ENCODE measurements around the gene IP6K3.

The IP6K3 gene

DNA sequence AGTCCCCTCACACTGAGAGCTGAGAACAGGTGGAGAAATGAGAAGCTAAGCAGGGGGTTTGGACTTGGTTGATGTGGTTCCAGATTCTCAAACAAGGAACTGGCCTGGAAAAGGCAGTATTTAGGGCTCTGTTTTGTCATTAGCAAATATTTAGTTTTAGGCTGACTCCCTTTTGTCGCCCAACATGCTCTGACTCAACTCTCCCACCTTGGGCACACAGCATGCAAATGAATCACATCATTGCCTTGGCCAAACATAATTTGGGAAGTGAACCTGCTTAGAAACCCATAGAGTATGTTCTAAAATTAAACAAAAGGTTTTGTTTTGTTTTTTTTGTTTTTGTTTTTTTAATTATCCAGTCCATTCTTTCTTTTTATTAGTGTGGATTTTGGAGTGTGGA, 25.7 kb downstream of the IP6K3 start:
- DNase-seq: peak; percentile 45 to 49

DNA sequence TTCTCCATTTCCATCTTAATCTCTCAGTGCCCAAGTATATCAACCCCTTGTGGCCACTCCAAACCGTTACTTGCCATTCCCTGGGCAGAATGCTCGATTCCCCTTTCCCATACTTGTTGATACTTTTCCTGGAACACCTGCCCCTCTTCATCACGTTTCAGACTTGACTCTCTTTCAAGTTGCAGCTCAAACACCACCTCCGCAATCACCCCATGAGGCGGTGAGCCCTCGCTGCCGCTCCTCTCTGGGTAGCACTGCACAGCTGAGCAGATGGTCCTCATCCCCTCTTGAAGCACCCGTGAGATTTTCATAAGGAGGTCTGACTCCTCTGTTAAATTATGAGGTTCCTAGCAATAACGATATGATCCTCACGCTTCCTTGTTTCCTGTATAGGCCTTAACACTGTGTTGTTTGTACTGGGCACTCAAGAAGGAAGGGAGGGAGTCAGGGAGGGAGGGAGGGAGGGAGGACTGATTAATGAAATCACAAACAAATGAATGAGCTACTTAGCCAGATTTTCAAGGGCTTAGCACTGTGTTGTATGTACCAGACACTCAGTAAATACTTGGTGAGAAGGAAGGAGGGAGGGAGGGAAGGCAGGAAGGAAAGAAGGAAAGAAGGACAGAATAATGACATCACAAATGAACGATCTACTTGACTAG, 27.2 kb downstream of the IP6K3 start:
- no peak for DNase-seq

DNA sequence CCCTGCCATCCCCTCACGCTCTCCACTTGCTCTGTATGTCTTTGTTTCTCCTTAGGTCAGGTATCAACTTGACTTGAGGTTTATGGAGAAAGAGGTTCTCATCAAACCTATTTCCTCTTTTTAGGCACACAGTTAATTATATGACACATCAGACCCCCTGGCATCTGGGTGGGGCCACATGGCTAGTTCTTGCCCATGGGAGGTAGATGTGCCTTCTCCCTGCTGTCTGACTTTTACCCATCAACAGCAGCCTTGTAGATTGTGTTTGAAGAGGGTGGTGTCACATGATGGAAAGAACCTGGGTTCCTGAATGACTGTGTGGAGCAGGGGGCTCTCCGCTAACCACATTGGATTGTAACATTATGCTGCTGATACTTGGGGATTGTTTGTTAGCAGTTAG, 28.0 kb downstream of the IP6K3 start:
- no peak for DNase-seq

DNA sequence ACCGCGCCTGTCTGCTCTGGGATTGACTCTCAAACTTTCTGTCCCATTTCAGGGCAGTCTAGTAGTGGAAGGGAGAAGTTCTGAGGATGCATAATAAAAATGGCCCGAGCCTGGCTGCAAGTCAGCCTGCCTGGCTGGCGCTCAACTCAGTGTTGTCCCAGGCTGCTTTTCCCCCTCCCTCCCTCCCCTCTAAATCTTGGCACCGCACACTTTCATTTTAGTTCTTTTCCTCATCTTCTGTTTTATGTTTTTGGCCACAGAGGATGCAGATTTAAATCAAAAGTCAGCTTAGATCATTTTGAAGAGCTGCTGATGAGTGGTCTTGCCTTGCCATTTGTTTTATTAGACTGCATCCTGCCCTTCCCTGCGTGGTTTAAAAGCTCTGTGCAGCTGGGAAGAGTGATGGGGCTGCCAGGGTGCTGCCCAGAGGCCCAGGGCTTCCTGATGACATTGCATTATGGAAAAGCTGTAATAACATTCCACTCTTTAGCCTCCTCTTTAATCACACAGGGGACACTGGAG, 28.7 kb downstream of the IP6K3 start:
- DNase-seq: no peak

DNA sequence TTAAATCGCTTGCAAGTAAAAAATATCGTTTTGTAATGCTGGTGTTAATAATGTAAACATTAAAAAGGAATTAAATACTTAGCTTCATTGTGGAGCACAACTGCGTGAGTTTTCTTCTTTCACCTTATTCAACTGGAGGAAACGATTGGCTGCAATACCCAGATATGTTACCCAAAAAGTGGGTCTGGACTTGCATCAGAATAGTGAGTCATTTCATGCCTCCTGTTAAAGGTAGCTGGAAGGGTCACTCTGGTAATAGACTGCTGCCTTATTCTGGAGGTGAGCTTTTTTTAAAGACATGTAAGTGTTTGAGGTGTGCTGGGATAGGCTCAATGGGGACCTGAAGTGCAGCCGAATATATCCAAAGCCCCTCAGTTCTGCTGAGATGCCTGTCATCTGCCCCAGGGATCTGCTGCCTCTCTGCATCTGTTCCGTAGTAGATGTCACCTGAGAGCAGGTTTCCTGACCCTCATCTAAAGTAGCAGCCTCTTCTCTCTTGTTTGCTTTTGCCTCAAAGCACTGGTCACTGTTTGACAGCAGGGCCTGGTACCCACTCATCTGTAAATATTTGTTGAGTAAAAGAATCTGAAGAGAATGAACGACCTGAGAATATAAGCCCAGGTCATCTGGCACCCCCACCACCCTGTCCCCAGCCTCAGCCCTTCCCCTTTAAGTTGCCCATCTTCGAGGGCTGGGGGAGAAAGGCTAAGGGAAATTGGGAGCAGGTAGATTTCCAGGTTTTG, 29.6 kb downstream of the IP6K3 start:
- DNase-seq: no peak

DNA sequence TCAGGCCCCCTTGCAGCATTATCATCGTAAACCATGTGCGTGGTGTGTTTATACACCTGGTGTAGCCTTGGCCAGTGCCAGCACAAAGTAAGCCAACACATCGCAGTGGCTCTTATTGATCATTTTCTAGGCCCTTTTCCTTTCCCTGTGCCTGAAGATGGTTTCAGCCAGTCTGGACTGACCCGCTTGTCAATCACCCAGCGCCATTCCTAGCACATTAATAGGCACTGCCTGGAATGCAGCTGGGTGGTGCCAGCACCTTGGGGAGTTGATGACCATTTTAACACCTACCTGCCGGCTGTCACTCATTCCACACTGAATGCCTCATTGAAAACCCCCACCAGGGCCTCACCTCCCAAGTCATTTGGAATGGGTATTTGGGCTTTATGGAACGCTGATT, 30.3 kb downstream of the IP6K3 start:
- DNase-seq: no peak

DNA sequence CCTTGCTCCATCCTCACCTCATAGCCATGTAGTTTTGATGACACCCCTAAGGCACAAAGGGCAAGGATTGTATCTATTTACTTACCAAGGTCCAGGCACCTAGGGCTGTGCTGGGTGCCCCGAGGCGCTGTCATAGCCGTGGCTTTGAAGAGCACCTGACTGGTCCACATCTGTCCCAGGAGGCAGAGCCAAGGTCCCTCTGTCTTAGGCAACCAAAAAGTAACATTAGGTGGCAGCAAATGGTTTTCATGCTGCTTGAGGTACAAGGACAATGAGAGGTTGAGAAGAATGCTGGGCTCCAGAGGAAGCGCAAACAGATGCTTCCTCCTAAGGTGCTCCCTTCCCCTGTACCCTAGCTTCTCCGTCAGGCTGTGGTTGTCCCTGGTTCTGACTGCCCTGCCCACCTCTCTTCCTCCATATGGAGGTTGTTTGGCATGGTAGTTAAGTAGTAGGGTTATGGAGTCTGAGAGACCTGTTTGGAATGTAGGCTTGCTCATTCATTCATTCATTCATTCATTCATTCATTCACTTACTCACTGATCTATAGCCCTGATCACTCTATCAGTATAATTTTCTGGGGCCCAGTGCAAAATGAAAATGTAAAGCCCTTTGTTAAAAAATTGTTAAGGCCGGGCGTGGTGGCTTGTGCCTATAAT, 32.2 kb downstream of the IP6K3 start:
- DNase-seq: no peak

DNA sequence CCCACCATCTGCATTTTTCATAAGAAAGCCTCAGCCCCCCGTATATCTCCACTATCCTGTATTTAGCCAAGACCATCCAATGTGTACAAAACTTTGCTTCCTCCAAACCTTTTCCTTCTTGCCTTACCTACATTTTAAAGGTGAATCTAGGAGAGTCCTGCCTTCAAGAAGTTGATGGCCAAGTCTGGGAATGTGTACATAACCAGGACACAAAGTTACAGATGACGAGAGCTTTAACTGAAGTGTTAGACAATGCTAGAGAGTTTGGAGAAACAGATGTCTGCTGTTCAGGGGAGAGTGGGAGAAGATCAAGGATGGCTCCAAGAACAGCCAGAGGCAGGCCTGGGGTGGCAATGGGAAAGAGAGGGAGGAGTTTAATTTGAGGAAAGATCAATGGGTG, 32.9 kb downstream of the IP6K3 start:
- DNase-seq: no peak

DNA sequence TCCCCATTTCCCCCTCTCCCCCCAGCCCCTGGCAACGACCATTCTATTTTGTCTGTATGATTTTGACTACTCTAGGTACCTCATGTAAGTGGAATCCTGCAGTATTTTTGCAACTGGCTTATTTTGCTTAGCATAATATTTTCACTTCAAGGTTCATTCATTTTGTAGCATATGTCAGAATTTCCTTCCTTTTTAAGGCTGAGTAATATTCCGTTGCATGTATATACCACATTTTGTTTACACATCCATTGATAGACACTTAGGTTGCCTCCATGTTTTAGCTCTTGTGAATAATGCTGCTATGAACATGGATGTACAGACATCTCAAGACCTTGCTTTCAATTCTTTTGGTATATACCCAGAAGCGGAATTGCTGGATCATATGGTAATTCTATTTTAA, 33.8 kb downstream of the IP6K3 start:
- DNase-seq: no peak

DNA sequence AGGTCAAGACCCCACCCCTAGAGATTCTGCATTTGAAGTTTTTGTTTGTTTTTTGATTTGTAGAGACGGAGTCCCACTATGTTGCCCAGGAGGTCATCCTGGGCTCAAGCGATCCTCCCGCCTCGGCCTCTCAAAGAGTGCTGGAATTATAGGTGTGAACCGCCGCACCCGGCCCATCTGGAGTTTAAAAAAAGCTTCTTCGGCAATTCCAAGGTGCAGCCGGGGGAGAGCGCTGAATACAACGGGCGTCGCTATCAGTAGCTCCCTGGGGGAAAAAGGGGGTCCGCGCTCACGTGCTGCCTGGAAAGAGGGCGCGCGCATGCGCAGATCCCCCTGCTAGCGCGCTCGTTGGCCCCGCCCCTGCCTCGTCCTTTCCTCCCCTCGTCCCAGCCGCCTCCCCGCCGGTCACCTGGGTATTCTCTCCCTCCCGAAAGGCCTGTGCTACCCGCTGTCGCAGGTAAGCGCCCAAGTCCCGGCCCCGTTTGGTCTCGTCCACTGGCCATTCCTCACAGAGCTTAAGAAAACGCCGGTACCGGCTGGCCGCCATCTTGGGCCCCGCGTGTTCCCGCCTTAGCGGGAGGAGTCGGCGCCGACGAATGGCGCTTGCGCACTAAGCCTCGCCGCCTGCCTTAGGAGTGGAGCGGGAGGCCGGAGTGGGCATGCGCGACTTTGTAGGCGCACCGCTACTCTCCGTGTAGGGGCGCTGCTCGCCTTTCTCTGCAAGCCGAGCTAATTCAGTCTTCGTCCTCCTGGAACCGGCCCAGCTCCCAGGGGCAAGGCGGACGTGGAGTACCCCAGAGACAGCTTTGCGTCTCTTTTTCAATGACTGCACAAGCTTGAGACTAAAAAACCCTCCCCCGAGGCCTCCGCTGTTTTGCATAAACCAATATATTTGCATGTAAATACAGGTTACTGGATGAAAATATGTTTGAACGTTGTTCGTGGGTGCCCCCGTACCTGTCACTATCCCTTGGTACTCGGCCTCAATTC, 35.3 kb downstream of the IP6K3 start, which contains the start of gene UQCC2:
Gene UQCC2, minus strand, starts transcription at position 561 of the 990 bp plus-strand sequence. Its CDS starts 14 bp downstream, at position 547.
- DNase-seq: peak; percentile 98

DNA sequence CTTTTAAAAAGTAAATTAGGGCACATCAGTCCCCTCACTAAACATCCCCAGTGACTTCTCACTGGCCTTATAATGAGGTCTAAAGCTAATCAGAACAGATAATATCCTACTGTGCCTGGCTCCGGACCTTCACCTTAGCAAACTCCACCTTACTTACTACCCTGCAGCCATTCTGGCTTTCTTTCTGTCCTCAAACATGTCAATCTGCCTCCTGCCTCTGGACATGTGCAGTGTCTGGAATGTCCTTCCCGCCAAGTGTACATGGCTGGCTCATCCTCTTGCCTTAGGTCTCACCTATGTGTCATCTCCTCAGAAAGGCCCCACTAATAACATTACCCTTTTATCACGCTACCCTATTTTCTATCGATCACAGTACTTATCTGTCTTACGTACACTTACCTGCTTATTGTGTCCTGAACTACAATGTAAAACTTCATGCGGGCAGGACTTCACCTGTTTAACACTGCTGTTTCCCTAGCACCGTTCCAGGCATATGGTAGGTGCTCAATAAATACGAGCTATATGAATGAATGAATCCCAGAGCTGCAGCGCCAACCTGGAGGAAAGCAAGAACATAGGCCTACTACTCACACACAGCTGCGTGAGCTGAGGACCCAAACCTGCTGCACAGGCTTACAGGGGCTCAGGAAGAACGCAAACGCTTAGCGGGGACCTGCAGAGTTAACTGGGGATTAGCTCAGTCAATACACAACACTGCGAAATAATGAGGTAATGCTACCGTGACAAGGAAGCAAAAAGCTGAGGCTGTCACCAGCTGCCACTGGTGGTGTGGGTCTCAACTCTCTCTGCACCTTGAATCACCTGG, 36.2 kb downstream of the IP6K3 start:
- DNase-seq: peak in 1 of 2 experiments; percentile 25

DNA sequence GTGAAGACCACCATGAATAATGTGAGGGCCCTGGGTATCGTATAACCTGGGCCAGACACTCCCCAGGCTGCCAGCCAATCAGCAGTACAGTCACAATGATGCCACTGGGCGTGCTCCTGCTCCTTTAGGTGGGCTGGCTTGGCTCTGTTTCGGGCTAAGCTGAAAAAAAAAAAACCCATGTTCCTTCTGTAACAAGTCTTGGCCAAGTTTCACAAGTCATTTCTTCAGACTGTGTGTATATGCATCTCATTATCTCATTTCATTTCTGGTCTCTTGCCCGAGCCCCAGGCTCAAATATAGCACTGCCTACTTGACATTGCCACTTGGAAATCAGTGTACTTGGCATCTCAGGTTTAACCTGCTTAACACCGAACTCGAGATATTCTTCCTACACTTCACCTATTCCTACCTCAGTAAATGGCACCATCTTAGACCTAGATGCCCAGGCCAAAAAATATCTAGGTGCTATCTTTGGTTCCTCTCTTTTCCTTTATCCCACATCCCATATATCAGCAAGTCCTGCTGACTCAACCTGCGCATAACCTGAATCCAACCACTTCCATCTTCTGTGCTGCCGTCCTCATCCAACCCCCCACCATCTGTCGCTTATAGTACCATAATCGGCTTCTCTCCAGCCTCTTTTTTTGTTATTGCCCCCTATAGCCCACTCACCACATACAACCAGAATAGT, 37.0 kb downstream of the IP6K3 start:
- DNase-seq: no peak

DNA sequence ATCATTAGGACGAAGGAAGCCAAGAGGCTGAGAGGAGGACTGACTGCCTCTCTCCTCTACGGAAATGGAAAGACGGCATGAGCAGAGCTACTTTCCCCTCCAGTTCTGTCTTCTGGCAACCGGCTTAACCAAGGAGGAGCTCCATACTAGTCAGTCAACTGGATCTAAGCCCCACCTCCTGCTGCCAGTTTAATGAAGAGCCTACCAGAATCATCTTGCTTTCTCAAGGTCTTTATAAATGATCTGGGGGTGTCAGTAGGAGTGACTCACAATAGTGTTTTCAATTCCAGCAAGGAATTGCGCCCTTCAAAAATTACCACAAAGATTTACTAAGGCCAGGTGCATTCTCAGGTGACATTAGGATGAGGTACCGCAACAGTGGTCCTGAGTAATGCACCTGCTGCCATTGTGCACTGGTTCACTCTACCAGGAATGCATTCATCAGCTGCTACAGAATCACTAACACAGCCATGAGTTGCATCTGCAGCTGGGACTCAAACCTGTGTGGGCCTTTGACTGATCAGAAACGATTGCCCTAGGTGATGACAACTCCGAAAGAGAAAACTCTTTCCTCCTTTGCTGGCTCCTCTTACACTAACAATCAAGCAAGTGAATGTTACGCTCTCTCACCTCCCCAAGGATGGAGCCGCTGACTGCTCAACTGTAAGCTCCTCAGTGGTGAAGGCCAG, 38.0 kb downstream of the IP6K3 start:
- DNase-seq: no peak

DNA sequence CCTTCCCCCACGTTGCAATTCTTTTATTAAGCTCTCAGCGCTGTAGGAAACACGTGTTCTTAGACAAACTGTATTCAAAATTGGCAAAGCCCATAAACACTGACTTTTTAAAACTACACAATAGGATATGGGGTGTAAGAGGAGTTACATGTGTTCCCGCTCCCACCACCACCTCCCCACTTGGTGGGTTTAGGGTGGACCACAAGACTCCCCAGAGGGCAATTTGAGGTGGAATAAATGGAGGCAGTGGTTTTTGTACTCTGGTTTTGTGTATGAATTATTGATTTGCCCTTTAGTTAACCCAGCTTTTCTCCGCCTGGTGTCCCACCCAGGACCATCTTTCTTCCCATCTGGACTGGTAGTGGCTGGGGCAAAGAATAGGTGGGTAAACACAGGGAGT, 38.9 kb downstream of the IP6K3 start:
- DNase-seq: no peak

DNA sequence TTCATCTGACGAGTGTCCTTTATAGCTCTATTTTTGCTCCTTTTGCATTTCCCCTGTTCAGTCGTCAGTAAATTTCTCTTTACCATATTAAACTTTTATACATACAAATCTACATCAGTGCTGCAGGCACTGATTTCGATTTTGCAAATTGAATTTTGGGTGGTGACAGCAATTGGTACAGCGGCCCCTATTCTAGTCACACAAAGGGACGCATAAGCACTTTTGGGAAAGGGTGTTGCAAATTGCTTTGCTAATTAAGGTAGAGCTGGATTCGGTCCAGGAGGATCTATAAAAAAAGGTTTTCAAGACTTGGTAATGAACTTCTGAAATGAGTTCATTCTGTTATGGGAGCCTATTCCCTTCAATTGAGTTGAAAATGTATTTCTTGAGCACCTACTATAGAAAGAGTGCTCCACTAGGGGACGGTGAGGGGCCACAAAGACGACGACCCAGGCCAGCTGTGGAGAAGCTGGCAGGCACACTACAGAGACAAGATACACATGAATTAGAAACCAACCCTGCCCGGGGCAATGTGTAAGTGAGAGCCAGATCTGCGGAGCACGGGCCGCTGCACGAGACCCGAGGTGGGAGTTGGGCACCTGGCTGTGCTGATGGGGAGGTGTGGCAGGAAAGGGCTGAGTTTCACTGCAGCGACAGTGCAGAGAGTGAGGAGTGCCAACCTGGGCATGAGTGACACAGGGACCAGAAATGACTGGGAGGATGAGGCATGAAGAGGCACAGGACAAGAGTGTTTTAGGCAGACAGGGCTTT, 40.6 kb downstream of the IP6K3 start:
- DNase-seq: no peak

DNA sequence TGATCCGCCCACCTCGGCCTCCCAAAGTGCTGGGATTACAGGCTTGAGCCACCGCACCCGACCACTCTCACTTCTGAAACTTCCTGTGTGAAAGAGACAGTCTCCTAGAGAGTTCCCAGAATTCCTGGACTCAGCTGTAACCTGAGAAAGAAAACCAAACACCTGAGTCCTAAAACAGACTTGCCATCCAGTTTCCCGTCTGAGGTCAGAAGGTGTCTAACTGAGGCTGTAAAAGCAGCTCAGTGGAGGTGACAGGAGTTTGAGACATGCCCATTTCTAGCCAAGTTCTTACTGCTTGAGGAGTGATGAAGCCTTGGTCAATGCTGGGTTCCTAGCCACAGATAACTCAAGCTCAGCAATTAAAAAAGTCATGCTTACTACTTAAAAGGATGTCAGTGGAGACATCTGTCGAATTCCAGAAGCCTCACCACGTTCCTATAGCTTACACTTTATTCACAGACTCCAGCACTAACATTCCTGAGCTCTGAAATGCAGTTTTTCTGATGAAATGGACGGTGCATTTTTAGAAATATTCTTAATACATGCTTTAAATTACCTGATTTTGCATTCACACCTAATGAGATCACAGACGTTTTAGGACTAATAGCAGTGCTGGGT, 41.3 kb downstream of the IP6K3 start:
- DNase-seq: no peak

DNA sequence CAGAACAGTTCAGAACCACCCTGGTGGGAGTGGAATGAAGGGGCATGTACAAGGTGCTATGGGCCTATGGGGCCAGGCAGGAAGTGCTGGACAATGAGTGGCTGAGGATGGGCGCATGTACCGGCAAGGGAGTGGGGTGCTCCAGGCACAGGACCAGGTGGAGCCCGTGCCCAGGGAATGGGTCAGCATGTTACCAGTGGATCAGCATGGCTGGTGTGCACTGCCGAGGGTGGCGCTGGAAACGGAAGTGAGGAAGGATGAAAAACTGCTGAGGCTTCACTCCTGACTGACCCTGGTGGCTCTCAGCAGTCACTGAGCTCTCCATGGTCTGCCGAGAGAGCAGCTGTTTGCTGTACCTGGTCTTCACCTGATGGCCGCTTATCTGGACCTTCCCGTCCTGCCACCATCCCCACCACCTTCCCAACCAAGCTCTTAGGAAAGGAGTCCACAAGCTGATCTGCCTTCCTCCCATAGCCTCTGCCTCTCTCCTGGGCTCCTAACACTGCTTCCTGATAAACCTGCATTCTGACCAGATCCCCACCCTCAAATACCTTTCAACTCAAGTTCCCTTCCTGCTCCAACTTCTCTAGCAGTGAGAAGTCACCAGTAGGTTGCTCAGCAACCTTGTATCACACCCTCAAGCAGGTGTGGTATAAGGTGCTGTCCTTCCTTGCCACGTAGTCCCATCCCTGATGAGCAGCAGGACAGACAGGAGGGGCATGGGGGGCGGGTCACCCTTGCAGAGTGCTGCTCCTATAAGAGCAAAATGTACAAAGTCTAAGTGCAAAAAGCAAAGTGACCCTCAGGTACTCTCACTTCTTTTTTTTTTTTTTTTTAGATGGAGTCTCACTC, 42.3 kb downstream of the IP6K3 start:
- no peak for DNase-seq

DNA sequence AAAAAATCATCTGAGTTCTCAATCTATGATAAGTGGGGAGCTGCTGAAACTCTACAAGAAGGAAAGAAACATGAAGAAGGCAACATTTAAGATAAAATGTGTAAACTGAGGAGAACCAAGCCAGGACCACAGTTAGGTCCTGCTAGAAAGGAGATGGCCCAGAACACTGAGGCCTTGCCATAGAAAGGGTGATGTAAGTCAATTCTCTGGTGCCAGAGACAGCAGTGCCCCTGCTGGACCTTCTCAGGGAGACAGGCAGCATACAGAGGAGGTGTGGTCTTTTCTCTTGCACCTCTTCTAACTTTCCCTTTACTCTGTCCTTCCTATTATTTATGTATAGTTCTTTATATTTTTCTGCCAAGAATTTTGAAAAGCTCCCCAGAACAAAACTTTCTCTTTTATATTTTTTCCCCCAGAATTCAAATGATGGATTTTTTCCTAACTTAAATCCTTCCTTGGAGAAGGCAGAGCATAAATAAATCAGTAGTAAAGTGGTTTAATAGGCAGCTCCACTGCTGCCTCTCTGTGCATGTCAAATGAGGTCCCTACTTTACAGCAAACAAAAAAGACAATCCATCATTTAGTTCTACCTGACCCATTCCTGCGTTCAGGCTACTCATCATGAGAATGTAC, 44.2 kb downstream of the IP6K3 start:
- peak in 1 of 2 experiments; percentile 44 for DNase-seq
